Measurements from ENCODE around the gene RFX4. TPM values are rescaled to one million over a fixed set of nuclear protein-coding genes. Genes with fewer than 3 reads are reported as not detected.

RFX4 gene
- total and polyA plus RNA-seq, 2 of the 8 experiments (the other 6 are each of a cell fraction or from before 2014, with no cell fraction given) = 0.06 TPM; not detected in 1

- no peaks in the 10 kb centered on the region for H4K20me1 ChIP-seq (replicated peaks in 1 of 2; ENCODE audit: control insufficient read depth in 1 of 2, insufficient read depth in 2 of 2, low read length in 2 of 2)
- H3K79me2 ChIP-seq (ENCODE audit: control insufficient read depth in 1 of 2, insufficient read depth in 2 of 2, low read length in 2 of 2) = no peaks in the 10 kb centered on the region
- no peak overlapping the region for H2AK5ac ChIP-seq (ENCODE audit: low read depth, low read length)
- H3K36me3 ChIP-seq (ENCODE audit: control insufficient read depth in 2 of 4, insufficient read depth in 4 of 4, low read length in 3 of 4) = no peaks in the 10 kb centered on the region
- no peaks in the 10 kb centered on the region for H3K79me1 ChIP-seq (ENCODE audit: low read depth, low read length)
- H3K56ac ChIP-seq (replicated peaks; ENCODE audit: insufficient read length, low read depth, low read length) = no peak overlapping the region
- H4K8ac ChIP-seq (ENCODE audit: extremely low read depth, insufficient read depth, low read length) = no peak overlapping the region
- H2BK15ac ChIP-seq (ENCODE audit: low read length) = no peak overlapping the region
- H3K4me3 ChIP-seq (ENCODE audit: extremely low read depth in 1 of 4, insufficient read depth in 2 of 4, low read depth in 3 of 4, low read length in 4 of 4) = no peak overlapping the region
- no peak overlapping the region for H3K9ac ChIP-seq (replicated peaks in 1 of 4; ENCODE audit: extremely low read depth in 1 of 4, low read depth in 3 of 4, low read length in 3 of 4)
- no peak overlapping the region for H2BK20ac ChIP-seq (ENCODE audit: low read length)
- H3K23me2 ChIP-seq (ENCODE audit: low read depth, low read length) = no peaks in the 10 kb centered on the region
- H3K27ac ChIP-seq (ENCODE audit: low read depth, low read length) = no peak overlapping the region
- FAIRE-seq (no peak), DNase-seq (ENCODE audit: low read depth in 1 of 2, low spot score in 2 of 2) (no peak)
- no peak overlapping the region for H4K91ac ChIP-seq (replicated peaks; ENCODE audit: insufficient read length, low read length)
- no peak overlapping the region for H3K4ac ChIP-seq (replicated peaks; ENCODE audit: insufficient read length, low read depth, low read length)
- peak overlapping the region; percentile 82 for H2BK120ac ChIP-seq (replicated peaks; ENCODE audit: low read depth, low read length)
- TF ChIP-seq BACH1 (IDR thresholded peaks at IDR 0.05; ENCODE audit: low read length) = no peak
- TF ChIP-seq CEBPB (IDR thresholded peaks at IDR 0.05; ENCODE audit: low read depth, low read length) = peak; percentile 55; the same call in 1 of the 2 replicates
- CTCF ChIA-PET (ENCODE audit: partially characterized antibody) = no interaction called here
- POLR2A ChIA-PET (ENCODE audit: partially characterized antibody) = no interaction called here
- H2BK5ac ChIP-seq (ENCODE audit: low read depth, low read length) = no peak overlapping the region
- no peak overlapping the region; the same call in 1 of the 2 replicates for H2AFZ ChIP-seq (ENCODE audit: low read length)
- no peak overlapping the region for H3K4me2 ChIP-seq (ENCODE audit: insufficient read depth in 1 of 2, low read depth in 2 of 2, low read length in 2 of 2)
- no peak overlapping the region for H3K18ac ChIP-seq (ENCODE audit: extremely low read depth, low read length)
- no peak overlapping the region for H4K5ac ChIP-seq (ENCODE audit: insufficient read length, low read depth, low read length)
- no peak overlapping the region for H3K14ac ChIP-seq (ENCODE audit: insufficient read length)
- peaks cover 0 to 14% (median 12%) of the 10 kb centered on the region in 4 experiments; a peak in 5 of 7 replicates for H3K4me1 ChIP-seq (replicated peaks in 1 of 4; ENCODE audit: control insufficient read depth in 3 of 4, insufficient read depth in 4 of 4, low read length in 3 of 4)
- H3K9me3 ChIP-seq (ENCODE audit: insufficient read depth in 2 of 2, low read depth in 1 of 2, low read length in 1 of 2) = no peaks in the 10 kb centered on the region
- 90% methylated on average over 6 of the region's 6 CpGs; no CpG with 5 or more reads in 1 of the 2 experiments for WGBS, 2 experiments (ENCODE audit: extremely low coverage in 1 of 2, insufficient coverage in 1 of 2, insufficient read length in 1 of 2, insufficient replicate concordance in 2 of 2, low coverage in 1 of 2, low lambda C conversion rate in 2 of 2, missing lambda C conversion rate in 1 of 2)
- H3K27me3 ChIP-seq (replicated peaks in 1 of 4; ENCODE audit: control insufficient read depth in 3 of 4, extremely low read depth in 1 of 4, insufficient read depth in 3 of 4, low read length in 3 of 4) = no peaks in the 10 kb centered on the region
- no peak overlapping the region; the same call in 1 of the 2 replicates for H2BK12ac ChIP-seq (ENCODE audit: low read depth, low read length)
- no peak overlapping the region for H3K23ac ChIP-seq (ENCODE audit: insufficient read length)
Observed at GRCh38 chr12:106744600-106744999, 161.8 kb downstream of the RFX4 start.
